GM23338 (cell line): ENCODE results near the gene GLB1L.

ENCODE experiments used
- EZH2 ChIP-seq: fragments of 200-600 bp; sonication (generic); IDR thresholded peaks from one replicate; pipeline ENCODE4 v1.8.0; 2017; ENCODE audit warnings: antibody characterized with exemption, mild to moderate bottlenecking, low read depth; ENCODE audit not compliant: unreplicated experiment
- JUNB ChIP-seq: IDR thresholded peaks from one replicate; pipeline ENCODE4 v1.6.1; 2016; ENCODE audit warnings: antibody characterized with exemption; ENCODE audit not compliant: unreplicated experiment

GRCh38 chr2:219210886-219211362 lies 34.3 kb downstream of the GLB1L start:
- TF ChIP-seq EZH2 = no peak
- no peak for TF ChIP-seq JUNB
